ENCODE results near the gene PADI1.
A peak's percentile ranks its signal among the peaks of the same experiment; 100 is the strongest.

PADI1 gene

GRCh38 chr1:17250601-17251000, 45.7 kb downstream of the PADI1 start:
- Mint-ChIP-seq H3K4me3 (no peak overlapping the region), H3K27ac (no peak overlapping the region), H3K9me3 (no peaks in the 10 kb centered on the region), H3K4me1 (no peaks in the 10 kb centered on the region), H3K27me3 (peaks cover 24% of the 10 kb centered on the region)
- ATAC-seq, result no peak
- DNase-seq, result no peak

- DNase-seq, result no peak
- Mint-ChIP-seq H3K27ac (no peak overlapping the region), H3K4me3 (no peak overlapping the region), H3K27me3 (peaks cover 21% of the 10 kb centered on the region), H3K9me3 (no peaks in the 10 kb centered on the region), H3K4me1 (no peaks in the 10 kb centered on the region)
- ATAC-seq, result no peak
Observed at GRCh38 chr1:17251246-17251645, 46.3 kb downstream of the PADI1 start.

- no peaks in the 10 kb centered on the region for H3K4me1 Mint-ChIP-seq
- H3K9me3 Mint-ChIP-seq, result no peaks in the 10 kb centered on the region
- peaks cover 21% of the 10 kb centered on the region for H3K27me3 Mint-ChIP-seq
- DNase-seq, result no peak
- H3K4me3 Mint-ChIP-seq, result no peak overlapping the region
- no peak for ATAC-seq
- H3K27ac Mint-ChIP-seq, result no peak overlapping the region
Observed at GRCh38 chr1:17251701-17252376, 46.9 kb downstream of the PADI1 start.

- no peak for ATAC-seq
- H3K27ac Mint-ChIP-seq, result no peak overlapping the region
- no peak overlapping the region for H3K4me3 Mint-ChIP-seq
- H3K27me3 Mint-ChIP-seq, result peaks cover 25% of the 10 kb centered on the region
- H3K4me1 Mint-ChIP-seq, result no peaks in the 10 kb centered on the region
- no peaks in the 10 kb centered on the region for H3K9me3 Mint-ChIP-seq
- no peak for DNase-seq
Observed at GRCh38 chr1:17255336-17255735, 50.4 kb downstream of the PADI1 start.

GRCh38 chr1:17258116-17258757, 53.3 kb downstream of the PADI1 start:
- no peak for DNase-seq
- Mint-ChIP-seq H3K27ac (no peak overlapping the region), H3K9me3 (peaks cover 0 to 4% of the 10 kb centered on the region in 2 donors), H3K4me3 (no peak overlapping the region), H3K27me3 (peaks cover 29% of the 10 kb centered on the region), H3K4me1 (no peaks in the 10 kb centered on the region)
- ATAC-seq, result no peak

GRCh38 chr1:17258758-17259130, 53.8 kb downstream of the PADI1 start:
- H3K4me1 Mint-ChIP-seq, result no peaks in the 10 kb centered on the region
- peaks cover 29% of the 10 kb centered on the region for H3K27me3 Mint-ChIP-seq
- no peak overlapping the region for H3K4me3 Mint-ChIP-seq
- ATAC-seq (no peak), DNase-seq (no peak)
- H3K9me3 Mint-ChIP-seq, result peaks cover 0 to 4% of the 10 kb centered on the region in 2 donors
- H3K27ac Mint-ChIP-seq, result no peak overlapping the region

- H3K27me3 Mint-ChIP-seq, result peaks cover 29% of the 10 kb centered on the region
- DNase-seq (no peak), ATAC-seq (no peak)
- H3K4me3 Mint-ChIP-seq, result no peak overlapping the region
- H3K9me3 Mint-ChIP-seq, result peaks cover 0 to 4% of the 10 kb centered on the region in 2 donors
- no peaks in the 10 kb centered on the region for H3K4me1 Mint-ChIP-seq
- no peak overlapping the region for H3K27ac Mint-ChIP-seq
Observed at GRCh38 chr1:17259233-17259873, 54.4 kb downstream of the PADI1 start.

GRCh38 chr1:17260264-17260663, 55.3 kb downstream of the PADI1 start:
- no peak overlapping the region for H3K27ac Mint-ChIP-seq
- H3K4me3 Mint-ChIP-seq, result no peak overlapping the region
- peaks cover 29% of the 10 kb centered on the region for H3K27me3 Mint-ChIP-seq
- H3K4me1 Mint-ChIP-seq, result no peaks in the 10 kb centered on the region
- DNase-seq (no peak), ATAC-seq (no peak)
- H3K9me3 Mint-ChIP-seq, result peaks cover 0 to 4% of the 10 kb centered on the region in 2 donors

- H3K27ac Mint-ChIP-seq, result no peak overlapping the region
- ATAC-seq (no peak), DNase-seq (no peak)
- no peaks in the 10 kb centered on the region for H3K4me1 Mint-ChIP-seq
- peaks cover 29% of the 10 kb centered on the region for H3K27me3 Mint-ChIP-seq
- no peak overlapping the region for H3K4me3 Mint-ChIP-seq
- H3K9me3 Mint-ChIP-seq, result peaks cover 0 to 4% of the 10 kb centered on the region in 2 donors
Observed at GRCh38 chr1:17260738-17261137, 55.8 kb downstream of the PADI1 start.

GRCh38 chr1:17263936-17264335, 59.0 kb downstream of the PADI1 start:
- ATAC-seq (no peak), DNase-seq (no peak)
- Mint-ChIP-seq H3K9me3 (peaks cover 0 to 4% of the 10 kb centered on the region in 2 donors), H3K4me1 (no peaks in the 10 kb centered on the region), H3K4me3 (no peak overlapping the region), H3K27ac (no peak overlapping the region), H3K27me3 (peaks cover 29% of the 10 kb centered on the region)

- DNase-seq (no peak), ATAC-seq (no peak)
- no peaks in the 10 kb centered on the region for H3K4me1 Mint-ChIP-seq
- no peak overlapping the region for H3K27ac Mint-ChIP-seq
- peaks cover 25% of the 10 kb centered on the region for H3K27me3 Mint-ChIP-seq
- no peak overlapping the region for H3K4me3 Mint-ChIP-seq
- peaks cover 0 to 4% of the 10 kb centered on the region in 2 donors for H3K9me3 Mint-ChIP-seq
Observed at GRCh38 chr1:17264470-17264869, 59.5 kb downstream of the PADI1 start.

GRCh38 chr1:17265162-17265561, 60.2 kb downstream of the PADI1 start:
- Mint-ChIP-seq H3K9me3 (peaks cover 0 to 4% of the 10 kb centered on the region in 2 donors), H3K27me3 (peaks cover 23% of the 10 kb centered on the region), H3K27ac (no peak overlapping the region), H3K4me1 (no peaks in the 10 kb centered on the region), H3K4me3 (no peak overlapping the region)
- ATAC-seq (no peak), DNase-seq (no peak)

- Mint-ChIP-seq H3K4me1 (no peaks in the 10 kb centered on the region), H3K9me3 (peaks cover 0 to 4% of the 10 kb centered on the region in 2 donors), H3K27me3 (peaks cover 15% of the 10 kb centered on the region), H3K4me3 (no peak overlapping the region), H3K27ac (peak overlapping the region in 1 of 2 donors; percentile 55)
- DNase-seq, result no peak
- ATAC-seq, result no peak
Observed at GRCh38 chr1:17265950-17266349, 61.0 kb downstream of the PADI1 start.

GRCh38 chr1:17270891-17271765, 66.2 kb downstream of the PADI1 start:
- no peak overlapping the region for H3K27ac Mint-ChIP-seq

GRCh38 chr1:17272066-17272465, 67.1 kb downstream of the PADI1 start:
- no peak overlapping the region for H3K4me3 Mint-ChIP-seq
- no peak for DNase-seq
- H3K27ac Mint-ChIP-seq, result no peak overlapping the region
- H3K9me3 Mint-ChIP-seq, result no peaks in the 10 kb centered on the region
- no peaks in the 10 kb centered on the region for H3K4me1 Mint-ChIP-seq
- no peak for ATAC-seq
- peaks cover 16% of the 10 kb centered on the region for H3K27me3 Mint-ChIP-seq

More at GRCh38 chr1:17270891-17271765, 66.2 kb downstream of the PADI1 start:
- no peaks in the 10 kb centered on the region for H3K9me3 Mint-ChIP-seq
- peaks cover 16% of the 10 kb centered on the region for H3K27me3 Mint-ChIP-seq
- ATAC-seq, result no peak
- H3K4me1 Mint-ChIP-seq, result no peaks in the 10 kb centered on the region
- DNase-seq, result no peak
- H3K4me3 Mint-ChIP-seq, result no peak overlapping the region

Data from stimulated activated naive CD8-positive, alpha-beta T cell treated with anti-CD3 and anti-CD28 coated beads, Interleukin-15, amount 100 ng/mL, for 72 hours (primary cell).